Brain microvascular endothelial cell (primary cell): ENCODE data around the gene BIRC6.
"Not testable (repeated sequence)": the region's sequence is repeated elsewhere in the genome, so short reads cannot be mapped to it uniquely, and the experiment has no call there.

Experiments
- DNase-seq: peaks from one replicate; pipeline ENCODE4 v3.0.0-alpha.2; 2020
- H3K27ac ChIP-seq: fragments of 250-450 bp; sonication (Bioruptor Pico); 2 replicates; pipeline ENCODE4 v1.5.1; 2020; ENCODE audit warnings: mild to moderate bottlenecking, moderate library complexity
- H3K27me3 ChIP-seq: fragments of 250-450 bp; sonication (Bioruptor Pico); replicated peaks from 2 replicates; pipeline ENCODE4 v1.5.1; 2020; ENCODE audit warnings: mild to moderate bottlenecking
- H3K36me3 ChIP-seq: fragments of 250-450 bp; sonication (Bioruptor Pico); replicated peaks from 2 replicates; pipeline ENCODE4 v1.5.1; 2020; ENCODE audit warnings: mild to moderate bottlenecking
- H3K4me3 ChIP-seq: 2 replicates; pipeline ENCODE4 v1.5.1; 2011; ENCODE audit warnings: low read depth, mild to moderate bottlenecking, control low read depth, low read length, moderate library complexity
- CTCF ChIP-seq: IDR thresholded peaks from 2 replicates; pipeline ENCODE4 v1.5.1; 2011; ENCODE audit warnings: low read depth, mild to moderate bottlenecking, moderate library complexity, low read length, control low read depth, inconsistent platforms; ENCODE audit errors: missing control alignments
- in situ Hi-C: cut with HindIII; loops from 2 replicates; pipeline ENCODE4 v1.10.0; 2017; ENCODE audit warnings: low sequenced_read_pairs, low pct_ligation_motif_present

Gene BIRC6

GRCh38 chr2:32356681-32357317, at the start of gene BIRC6:
BIRC6 (plus strand) TSS chr2:32357023; CDS start chr2:32357162, 139 bp downstream.
- Histone ChIP-seq H3K36me3 (no peaks in the 10 kb centered on the region), H3K4me3 (peak within 1 kb of the TSS; percentile 95), H3K27me3 (no peaks in the 10 kb centered on the region), H3K27ac (peak within 1 kb of the TSS; percentile 82)
- peak; percentile 95 for DNase-seq
- in situ Hi-C loops = no loop called here
- TF ChIP-seq CTCF = no peak

- Histone ChIP-seq H3K36me3 (no peaks in the 10 kb centered on the region), H3K27me3 (no peaks in the 10 kb centered on the region), H3K27ac (no peak overlapping the region), H3K4me3 (no peak overlapping the region)
- no peak for TF ChIP-seq CTCF
- DNase-seq = no peak
- in situ Hi-C loops = no loop called here
These were observed 46.2 kb upstream of the BIRC6 start for GRCh38 chr2:32310577-32310976.

DNA sequence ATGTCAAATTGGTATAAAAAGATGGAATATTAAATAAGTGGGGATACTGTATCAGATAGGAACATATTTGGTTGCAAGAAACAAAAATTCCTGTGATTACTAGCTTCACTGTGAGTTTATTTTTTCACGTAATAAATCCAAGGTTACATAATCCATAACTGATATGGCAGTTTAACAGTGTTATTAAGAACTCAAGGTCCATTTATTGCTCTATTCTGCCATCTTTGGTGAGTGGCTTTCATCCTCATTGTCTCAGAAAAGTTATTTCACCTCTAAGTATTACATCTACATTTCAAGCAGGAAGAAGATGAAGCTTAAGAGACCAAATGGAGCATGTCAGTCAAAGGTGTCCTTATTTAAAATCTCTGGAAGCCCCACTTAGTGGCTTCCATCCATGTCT, 41.9 kb upstream of the BIRC6 start:
- in situ Hi-C loops = no loop called here
- no peak for TF ChIP-seq CTCF
- H3K27me3 ChIP-seq = no peaks in the 10 kb centered on the region
- H3K36me3 ChIP-seq = no peaks in the 10 kb centered on the region
- H3K4me3 ChIP-seq = no peak overlapping the region
- H3K27ac ChIP-seq = no peak overlapping the region
- no peak for DNase-seq

DNA sequence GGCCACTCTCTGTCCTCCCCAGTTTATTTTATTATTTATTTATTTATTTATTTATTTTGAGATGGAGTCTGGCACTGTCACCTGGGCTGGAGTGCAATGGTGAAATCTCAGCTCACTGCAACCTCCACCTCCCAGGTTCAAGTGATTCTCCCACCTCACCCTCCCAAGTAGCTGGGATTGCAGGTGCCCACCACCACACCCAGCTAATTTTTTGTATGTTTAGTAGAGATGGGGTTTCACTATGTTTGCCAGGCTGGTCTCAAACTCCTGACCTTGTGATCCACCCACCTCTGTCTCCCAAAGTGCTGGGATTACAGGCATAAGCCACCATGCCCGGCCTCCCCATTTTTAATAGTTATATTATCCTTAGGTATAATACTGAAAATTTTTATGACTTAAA, 28.1 kb upstream of the BIRC6 start:
- in situ Hi-C loops, H3K4me3 ChIP-seq, H3K27me3 ChIP-seq, H3K27ac ChIP-seq, H3K36me3 ChIP-seq, DNase-seq: not testable (repeated sequence)

DNA sequence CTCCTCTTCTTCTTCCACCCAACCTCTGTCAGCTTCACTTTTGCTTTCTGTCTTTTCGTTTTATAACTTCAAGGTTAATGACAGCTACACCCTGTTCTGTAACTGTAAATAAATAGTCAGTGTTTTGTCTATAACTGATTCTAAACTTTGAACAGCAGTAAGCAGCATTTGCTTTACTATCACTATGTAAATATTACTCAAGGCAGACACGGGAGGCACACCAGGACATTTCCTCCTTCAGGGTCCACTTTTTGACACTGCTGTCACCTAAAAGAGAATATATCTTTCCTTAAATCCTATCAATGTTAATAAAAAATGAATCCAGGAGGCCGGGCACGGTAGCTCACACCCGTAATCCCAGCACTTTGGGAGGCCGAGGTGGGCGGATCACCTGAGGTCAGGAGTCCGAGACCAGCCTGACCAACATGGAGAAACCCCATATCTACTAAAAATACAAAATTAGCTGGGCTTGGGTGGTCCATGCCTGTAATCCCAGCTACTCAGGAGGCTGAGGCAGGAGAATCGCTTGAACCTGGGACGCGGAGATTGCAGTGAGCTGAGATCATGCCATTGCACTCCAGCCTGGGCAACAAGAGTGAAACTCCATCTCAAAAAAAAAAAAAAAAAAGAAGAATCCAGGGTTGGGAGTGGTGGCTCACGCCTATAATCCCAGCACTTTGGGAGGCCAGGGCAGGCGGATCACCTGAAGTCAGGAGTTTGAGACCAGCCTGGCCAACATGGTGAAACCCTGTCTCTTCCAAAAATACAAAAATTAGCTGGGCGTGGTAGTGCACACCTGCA, 27.4 kb upstream of the BIRC6 start:
- in situ Hi-C loops, DNase-seq: not testable (repeated sequence)

DNA sequence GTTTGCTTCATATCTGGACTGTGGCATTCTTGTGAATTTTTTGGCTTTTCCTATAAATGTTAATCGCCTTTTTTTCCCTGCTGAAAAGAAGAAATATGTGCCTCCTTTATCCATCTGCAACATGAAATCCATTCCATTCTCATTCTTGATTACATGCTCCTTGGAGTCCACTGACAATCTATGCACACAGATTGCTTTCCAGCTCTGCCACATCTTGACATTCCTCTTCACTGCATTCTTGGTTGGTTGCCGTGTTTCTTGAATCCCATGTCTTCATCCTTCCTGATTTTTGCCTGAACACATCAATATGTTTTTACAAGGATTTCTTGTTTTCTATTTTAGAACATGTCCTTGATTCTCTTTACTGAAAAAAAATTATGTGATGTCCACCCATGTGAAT, 26.7 kb upstream of the BIRC6 start:
- Histone ChIP-seq H3K27me3 (no peaks in the 10 kb centered on the region), H3K27ac (no peak overlapping the region), H3K36me3 (no peaks in the 10 kb centered on the region), H3K4me3 (no peak overlapping the region)
- in situ Hi-C loops = no loop called here
- no peak for DNase-seq
- TF ChIP-seq CTCF = no peak

More for the DNA sequence above, 27.4 kb upstream of the BIRC6 start:
- H3K27ac ChIP-seq, H3K27me3 ChIP-seq, H3K36me3 ChIP-seq, H3K4me3 ChIP-seq: not testable (repeated sequence)
